Hepatocyte (in vitro differentiated cells): ENCODE data around the gene APOH.

Experiments used
- CTCF ChIP-seq: fragments of 200-600 bp; sonication (generic); IDR thresholded peaks from 2 replicates; pipeline ENCODE4 v1.5.1; 2016; ENCODE audit warnings: antibody characterized with exemption, mild to moderate bottlenecking; ENCODE audit not compliant: poor library complexity
- EZH2 ChIP-seq: fragments of 200-600 bp; sonication (generic); IDR thresholded peaks from 2 replicates; pipeline ENCODE4 v1.6.1; 2016; ENCODE audit warnings: antibody characterized with exemption, mild to moderate bottlenecking, borderline replicate concordance

GRCh38 chr17:66264696-66265095, 35.5 kb upstream of the APOH start:
- TF ChIP-seq CTCF: no peak
- TF ChIP-seq EZH2: no peak
